ENCODE measurements around the gene MGAT4A. TPM values are rescaled to one million over a fixed set of nuclear protein-coding genes. Genes with fewer than 3 reads are reported as not detected.

Gene MGAT4A
- total and polyA plus RNA-seq, 2 experiments from 2014 or later, result 4.4 to 5.6 TPM

- no peaks in the 10 kb centered on the region for H3K9me3 Mint-ChIP-seq
- H2AFZ ChIP-seq, result no peak overlapping the region
- H3K27ac ChIP-seq (ENCODE audit: low read depth), result no peak overlapping the region
- H3K27ac Mint-ChIP-seq, result no peak overlapping the region
- peaks cover under 1% of the 10 kb centered on the region for H3K27me3 Mint-ChIP-seq (ENCODE audit: insufficient read depth, low read depth, poor library complexity)
- no peaks in the 10 kb centered on the region for H3K27me3 ChIP-seq (ENCODE audit: insufficient read depth)
- H3F3A ChIP-seq (replicated peaks; ENCODE audit: low read depth), result no peaks in the 10 kb centered on the region
- H3K4me1 ChIP-seq (ENCODE audit: insufficient read depth), result no peaks in the 10 kb centered on the region
- no peak overlapping the region for H3K4me2 ChIP-seq
- no peaks in the 10 kb centered on the region for H3K9me2 ChIP-seq (ENCODE audit: insufficient read depth)
- no peak for TF ChIP-seq CREB1 (CRISPR knock-in tag; IDR thresholded peaks at IDR 0.05; ENCODE audit: low read depth)
- no peak for TF ChIP-seq EZH2phosphoT487 (IDR thresholded peaks at IDR 0.05; ENCODE audit: unreplicated experiment)
- no peak for TF ChIP-seq EZH2 (IDR thresholded peaks at IDR 0.05; ENCODE audit: low read depth, unreplicated experiment)
- TF ChIP-seq STAT1 (IDR thresholded peaks at IDR 0.05; ENCODE audit: unreplicated experiment), result no peak
- no peak for TF ChIP-seq REST (IDR thresholded peaks at IDR 0.05; ENCODE audit: unreplicated experiment)
- no peak for TF ChIP-seq JUNB (IDR thresholded peaks at IDR 0.05; ENCODE audit: unreplicated experiment)
- TF ChIP-seq ZNF114 (CRISPR knock-in tag; IDR thresholded peaks at IDR 0.05), result no peak
- no peak for TF ChIP-seq POLR2AphosphoS5 (IDR thresholded peaks at IDR 0.05; ENCODE audit: low read depth)
- TF ChIP-seq ZNF462 (CRISPR knock-in tag; IDR thresholded peaks at IDR 0.05), result no peak
- H3K4me3 ChIP-seq, result no peak overlapping the region
- no peaks in the 10 kb centered on the region for H3K36me3 ChIP-seq (ENCODE audit: insufficient read depth)
- no peaks in the 10 kb centered on the region for H4K20me1 ChIP-seq (replicated peaks; ENCODE audit: insufficient read depth)
- ATAC-seq (no peak), DNase-seq (ENCODE audit: low spot score) (no peak)
- H3K36me3 Mint-ChIP-seq (ENCODE audit: low read depth), result no peaks in the 10 kb centered on the region
- peaks cover 5% of the 10 kb centered on the region; the same call in 2 of the 3 replicates for H3K4me1 Mint-ChIP-seq
- H3K79me2 ChIP-seq (replicated peaks; ENCODE audit: insufficient read depth), result no peaks in the 10 kb centered on the region
- H3K4me3 Mint-ChIP-seq, result no peak overlapping the region
Observed at GRCh38 chr2:98764499-98764898, 33.6 kb upstream of the MGAT4A start.

Measured in GM23338 (cell line).